Breast epithelium (tissue), 4 donors: ENCODE data around the gene TRPC4AP. TPM values are rescaled to one million over a fixed set of nuclear protein-coding genes. Genes with fewer than 3 reads are reported as not detected.

ENCODE experiments used
- DNase-seq, 2 donors: peaks; one replicate each; pipeline ENCODE4 v3.0.0-alpha.2; 2019; ENCODE audit warnings: low spot score in 2 of 2
- H3K27ac ChIP-seq, 2 donors: fragments of 200-600 bp; sonication (generic) in 1 of 2; one replicate each; pipeline ENCODE4 v1.5.1; 2016 to 2019; ENCODE audit warnings: mild to moderate bottlenecking in 1 of 2
- H3K27me3 ChIP-seq, 2 donors: fragments of 200-600 bp; sonication (generic) in 1 of 2; one replicate each; pipeline versions ENCODE4 v1.5.1 to v1.6.0; 2017 to 2019; ENCODE audit warnings: control low read depth in 1 of 2, mild to moderate bottlenecking in 1 of 2
- H3K36me3 ChIP-seq: fragments of 200-600 bp; one replicate; pipeline ENCODE4 v1.5.1; 2019
- H3K4me1 ChIP-seq, 2 donors: fragments of 200-600 bp; sonication (generic); one replicate each; pipeline ENCODE4 v1.5.1; 2016 to 2019; ENCODE audit warnings: control low read depth in 1 of 2
- H3K4me3 ChIP-seq, 3 donors: fragments of 200-600 bp; sonication (generic); 1 replicate in 2 of 3; 2 replicates in 1 of 3; pipeline ENCODE4 v1.5.1; 2016 to 2019; ENCODE audit warnings: mild to moderate bottlenecking in 3 of 3, moderate library complexity in 2 of 3
- H3K9me3 ChIP-seq, 2 donors: fragments of 200-600 bp; sonication (generic) in 1 of 2; one replicate each; pipeline ENCODE4 v1.5.1; 2016 to 2019; ENCODE audit warnings: control low read depth in 1 of 2
- POLR2A ChIP-seq: fragments of 450-650 bp; IDR thresholded peaks from one replicate; pipeline ENCODE4 v1.6.1; 2016; ENCODE audit warnings: antibody characterized with exemption, mild to moderate bottlenecking, moderate library complexity
- POLR2AphosphoS5 ChIP-seq, 3 donors: sonication (generic); formaldehyde crosslinking; IDR thresholded peaks; one replicate each; pipeline ENCODE4 v1.6.1; 2017; ENCODE audit warnings: antibody characterized with exemption in 3 of 3
- intact Hi-C: fragments of 100-400 bp; cut with DNase I; formaldehyde crosslinking; loops from one replicate; pipeline ENCODE4 v1.15.1; 2023; ENCODE audit warnings: low total_unique reads
- total RNA-seq, 3 donors: library from RNA; depleted of rRNA; stranded (reverse); fragments of >200 nt; gene quantifications; one replicate each; pipeline ENCODE4 v1.1.0, GENCODE V29; 2016
- TF ChIP-seq, protein P1 (sequence below), 3 donors: fragments of 450-650 bp; IDR thresholded peaks; one replicate each; pipeline ENCODE4 v1.5.1; 2016 to 2017; ENCODE audit warnings: antibody characterized with exemption in 3 of 3, mild to moderate bottlenecking in 3 of 3, moderate library complexity in 3 of 3

The TRPC4AP gene
- total RNA-seq, 3 donors from 2014 or later = 62.6 to 71.7 (median 69.5) TPM

GRCh38 chr20:35000311-35000921 lies 92.2 kb downstream of the TRPC4AP start:
- intact Hi-C loops = no loop called here
- Histone ChIP-seq H3K36me3 (peaks cover 38% of the 10 kb centered on the region), H3K27ac (no peak overlapping the region), H3K9me3 (no peaks in the 10 kb centered on the region), H3K4me1 (peaks cover 0 to 2% of the 10 kb centered on the region in 2 donors), H3K4me3 (no peak overlapping the region), H3K27me3 (no peaks in the 10 kb centered on the region)
- no peak for DNase-seq
- no peak for TF ChIP-seq POLR2AphosphoS5 (IDR thresholded peaks at IDR 0.05)
- no peak for TF ChIP-seq POLR2A
- TF ChIP-seq, protein P1, sequence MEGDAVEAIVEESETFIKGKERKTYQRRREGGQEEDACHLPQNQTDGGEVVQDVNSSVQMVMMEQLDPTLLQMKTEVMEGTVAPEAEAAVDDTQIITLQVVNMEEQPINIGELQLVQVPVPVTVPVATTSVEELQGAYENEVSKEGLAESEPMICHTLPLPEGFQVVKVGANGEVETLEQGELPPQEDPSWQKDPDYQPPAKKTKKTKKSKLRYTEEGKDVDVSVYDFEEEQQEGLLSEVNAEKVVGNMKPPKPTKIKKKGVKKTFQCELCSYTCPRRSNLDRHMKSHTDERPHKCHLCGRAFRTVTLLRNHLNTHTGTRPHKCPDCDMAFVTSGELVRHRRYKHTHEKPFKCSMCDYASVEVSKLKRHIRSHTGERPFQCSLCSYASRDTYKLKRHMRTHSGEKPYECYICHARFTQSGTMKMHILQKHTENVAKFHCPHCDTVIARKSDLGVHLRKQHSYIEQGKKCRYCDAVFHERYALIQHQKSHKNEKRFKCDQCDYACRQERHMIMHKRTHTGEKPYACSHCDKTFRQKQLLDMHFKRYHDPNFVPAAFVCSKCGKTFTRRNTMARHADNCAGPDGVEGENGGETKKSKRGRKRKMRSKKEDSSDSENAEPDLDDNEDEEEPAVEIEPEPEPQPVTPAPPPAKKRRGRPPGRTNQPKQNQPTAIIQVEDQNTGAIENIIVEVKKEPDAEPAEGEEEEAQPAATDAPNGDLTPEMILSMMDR (IDR thresholded peaks at IDR 0.05) = no peak

GRCh38 chr20:34999782-35000181 lies 92.8 kb downstream of the TRPC4AP start:
- Histone ChIP-seq H3K4me3 (no peak overlapping the region), H3K36me3 (peaks cover 31% of the 10 kb centered on the region), H3K9me3 (no peaks in the 10 kb centered on the region), H3K27ac (no peak overlapping the region), H3K4me1 (peaks cover 0 to 4% of the 10 kb centered on the region in 2 donors), H3K27me3 (no peaks in the 10 kb centered on the region)
- intact Hi-C loops = no loop called here
- DNase-seq = no peak
- TF ChIP-seq POLR2A = no peak
- TF ChIP-seq POLR2AphosphoS5 (IDR thresholded peaks at IDR 0.05) = no peak
- TF ChIP-seq, protein P1 (IDR thresholded peaks at IDR 0.05) = no peak

GRCh38 chr20:34999021-34999451 lies 93.6 kb downstream of the TRPC4AP start:
- Histone ChIP-seq H3K27me3 (no peaks in the 10 kb centered on the region), H3K36me3 (peaks cover 27% of the 10 kb centered on the region), H3K4me3 (no peak overlapping the region), H3K4me1 (peaks cover 0 to 4% of the 10 kb centered on the region in 2 donors), H3K27ac (no peak overlapping the region), H3K9me3 (no peaks in the 10 kb centered on the region)
- TF ChIP-seq POLR2AphosphoS5 (IDR thresholded peaks at IDR 0.05) (no peak), POLR2A (no peak)
- TF ChIP-seq, protein P1 (IDR thresholded peaks at IDR 0.05) = no peak
- intact Hi-C loops = no loop called here
- DNase-seq = no peak

DNA sequence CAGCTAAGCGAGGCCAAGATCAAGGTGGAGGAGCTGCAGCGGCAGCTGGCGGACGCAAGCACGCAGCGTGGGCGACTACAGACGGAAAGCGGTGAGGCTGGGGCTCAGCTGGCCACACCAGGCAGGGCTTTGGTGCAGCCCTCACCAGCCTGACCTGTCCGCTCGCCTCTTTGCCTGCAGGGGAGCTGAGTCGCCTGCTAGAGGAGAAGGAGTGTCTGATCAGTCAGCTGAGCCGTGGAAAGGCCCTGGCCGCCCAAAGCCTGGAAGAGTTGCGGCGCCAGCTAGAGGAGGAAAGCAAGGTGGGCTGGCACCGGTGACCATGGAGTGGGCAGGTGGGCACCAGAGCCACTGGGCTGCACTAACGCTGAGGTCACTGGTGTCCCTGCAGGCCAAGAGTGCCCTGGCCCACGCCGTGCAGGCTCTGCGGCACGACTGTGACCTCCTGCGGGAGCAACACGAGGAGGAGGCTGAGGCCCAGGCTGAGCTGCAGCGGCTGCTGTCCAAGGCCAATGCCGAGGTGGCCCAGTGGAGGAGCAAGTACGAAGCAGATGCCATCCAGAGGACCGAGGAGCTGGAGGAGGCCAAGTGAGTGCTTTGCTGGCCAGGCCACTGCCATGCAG lies 94.2 kb downstream of the TRPC4AP start:
- Histone ChIP-seq H3K36me3 (peaks cover 21% of the 10 kb centered on the region), H3K4me3 (no peak overlapping the region), H3K27me3 (no peaks in the 10 kb centered on the region), H3K9me3 (no peaks in the 10 kb centered on the region), H3K4me1 (peaks cover 0 to 4% of the 10 kb centered on the region in 2 donors), H3K27ac (no peak overlapping the region)
- no peak for TF ChIP-seq POLR2AphosphoS5 (IDR thresholded peaks at IDR 0.05)
- TF ChIP-seq, protein P1 (IDR thresholded peaks at IDR 0.05) = no peak
- TF ChIP-seq POLR2A = no peak
- intact Hi-C loops = no loop called here
- DNase-seq = no peak

DNA sequence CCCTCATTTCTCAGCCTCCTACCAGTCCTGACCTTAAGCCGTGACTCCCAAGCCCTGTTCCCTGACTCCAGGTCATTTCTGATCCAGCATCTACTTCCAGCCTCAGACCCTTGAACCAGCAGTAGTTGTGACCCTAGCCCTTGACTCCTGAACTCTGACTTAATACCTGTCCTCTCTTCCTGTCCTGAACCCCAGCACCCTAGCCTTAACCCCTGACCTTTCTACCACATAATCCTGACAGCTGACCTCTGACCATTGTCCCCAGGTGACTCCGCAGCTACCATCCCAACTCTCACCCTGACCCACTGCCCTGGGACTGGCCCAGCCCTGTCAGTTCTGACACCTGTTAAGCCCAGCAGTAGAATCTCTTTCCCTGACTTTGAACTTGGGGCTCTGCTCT lies 94.8 kb downstream of the TRPC4AP start:
- no peaks in the 10 kb centered on the region for H3K27me3 ChIP-seq
- no peak for DNase-seq
- TF ChIP-seq POLR2A (no peak), POLR2AphosphoS5 (IDR thresholded peaks at IDR 0.05) (no peak)
- TF ChIP-seq, protein P1 (IDR thresholded peaks at IDR 0.05) = no peak
- no peak overlapping the region for H3K27ac ChIP-seq
- H3K4me3 ChIP-seq = no peak overlapping the region
- peaks cover 14% of the 10 kb centered on the region for H3K36me3 ChIP-seq
- no peaks in the 10 kb centered on the region for H3K9me3 ChIP-seq
- H3K4me1 ChIP-seq = peaks cover 0 to 4% of the 10 kb centered on the region in 2 donors
- intact Hi-C loops = no loop called here
